Naive thymus-derived CD4-positive, alpha-beta T cell (primary cell): ENCODE data around the gene ACACA. TPM values are rescaled to one million over a fixed set of nuclear protein-coding genes. Genes with fewer than 3 reads are reported as not detected.

Experiments used
- ATAC-seq: fragments of 150-1000 bp; cut with Tn5 transposase; 2 replicates; pipeline ENCODE4 v1.10.0; 2021; ENCODE audit warnings: mild to moderate bottlenecking, moderate library complexity
- CTCF ChIA-PET: fragments of 350-600 bp; sonication (Branson Sonifier 250); formaldehyde crosslinking; loops from one replicate; lab custom pipeline; 2021; ENCODE audit warnings: antibody characterized with exemption; lab: Charles Lee
- POLR2A ChIA-PET: fragments of 350-600 bp; sonication (Branson Sonifier 250); formaldehyde crosslinking; loops from one replicate; lab custom pipeline; 2021; ENCODE audit warnings: antibody characterized with exemption, inconsistent platforms; lab: Charles Lee
- DNase-seq, 9 donors: peaks; one replicate each; pipeline versions ENCODE4 v3.0.0 to v3.0.0-alpha.2; 2020 to 2022; ENCODE audit warnings: mixed read lengths in 1 of 9
- H3K27ac ChIP-seq: one replicate; pipeline ENCODE4 v1.7.0; 2013; ENCODE audit warnings: mild to moderate bottlenecking, low read depth, low read length, moderate library complexity
- H3K27me3 ChIP-seq, 2 donors: one replicate each; pipeline ENCODE4 v1.7.0; 2013; ENCODE audit warnings: low read length in 2 of 2, mild to moderate bottlenecking in 2 of 2, moderate library complexity in 2 of 2; ENCODE audit not compliant: control insufficient read depth in 2 of 2, insufficient read depth in 2 of 2
- H3K36me3 ChIP-seq, 3 experiments: 1 replicate in 2 of 3; 2 replicates in 1 of 3; pipeline ENCODE4 v1.7.0; 2013; ENCODE audit warnings: low read length in 3 of 3, mild to moderate bottlenecking in 3 of 3, moderate library complexity in 1 of 3; ENCODE audit not compliant: insufficient read depth in 3 of 3, control insufficient read depth in 2 of 3
- H3K4me1 ChIP-seq, 2 donors: one replicate each; pipeline ENCODE4 v1.7.0; 2013; ENCODE audit warnings: low read length in 2 of 2, mild to moderate bottlenecking in 2 of 2, moderate library complexity in 1 of 2; ENCODE audit not compliant: control insufficient read depth in 2 of 2, insufficient read depth in 2 of 2
- H3K4me3 ChIP-seq: 2 replicates; pipeline ENCODE4 v1.7.0; 2013; ENCODE audit warnings: mild to moderate bottlenecking, low read length
- H3K9me3 ChIP-seq, 3 experiments: 1 replicate in 2 of 3; 2 replicates in 1 of 3; pipeline ENCODE4 v1.7.0; 2013; ENCODE audit warnings: low read length in 3 of 3; ENCODE audit not compliant: control insufficient read depth in 2 of 3
- H3K27ac Mint-ChIP-seq, 9 donors: one replicate each; pipeline ENCODE4 v1.8.0; 2020 to 2022; ENCODE audit warnings: mixed read lengths in 9 of 9, mild to moderate bottlenecking in 8 of 9, moderate library complexity in 5 of 9, inconsistent platforms in 2 of 9
- H3K27me3 Mint-ChIP-seq, 5 donors: one replicate each; pipeline ENCODE4 v1.8.0; 2021 to 2022; ENCODE audit warnings: mixed read lengths in 5 of 5, mild to moderate bottlenecking in 1 of 5
- H3K36me3 Mint-ChIP-seq, 5 donors: one replicate each; pipeline ENCODE4 v1.8.0; 2020 to 2022; ENCODE audit warnings: mixed read lengths in 5 of 5, mild to moderate bottlenecking in 3 of 5, inconsistent platforms in 1 of 5
- H3K4me1 Mint-ChIP-seq, 7 donors: one replicate each; pipeline ENCODE4 v1.8.0; 2020 to 2022; ENCODE audit warnings: mixed read lengths in 7 of 7, mild to moderate bottlenecking in 3 of 7, inconsistent platforms in 1 of 7
- H3K4me3 Mint-ChIP-seq, 10 donors: one replicate each; pipeline ENCODE4 v1.8.0; 2020 to 2022; ENCODE audit warnings: mild to moderate bottlenecking in 10 of 10, mixed read lengths in 10 of 10, moderate library complexity in 6 of 10, inconsistent platforms in 2 of 10
- H3K9me3 Mint-ChIP-seq, 11 donors: one replicate each; pipeline ENCODE4 v1.8.0; 2020 to 2022; ENCODE audit warnings: mixed read lengths in 11 of 11, mild to moderate bottlenecking in 4 of 11, inconsistent platforms in 1 of 11, moderate library complexity in 1 of 11
- intact Hi-C, 2 donors: fragments of 100-400 bp; cut with micrococcal nuclease; formaldehyde crosslinking; loops; one replicate each; pipeline ENCODE4 v1.15.1; 2023
- polyA plus RNA-seq, 2 donors: library from polyadenylated mRNA; unstranded; fragments of 300-500 nt; fragmentation: Illumina TruSeq; gene quantifications; one replicate each; pipeline ENCODE4 v1.2.3, GENCODE V29; 2021
- total RNA-seq, 6 experiments: library from RNA in 5 of 6; stranded (reverse) in 5 of 6; gene quantifications; 1 replicate in 5 of 6; 2 replicates in 1 of 6; pipeline ENCODE4 v1.2.3 and lab custom pipeline; 2021 to 2026

ACACA gene
- total and polyA plus RNA-seq, 7 experiments from 2014 or later: 6.1 to 47.0 (median 14.5) TPM

DNA sequence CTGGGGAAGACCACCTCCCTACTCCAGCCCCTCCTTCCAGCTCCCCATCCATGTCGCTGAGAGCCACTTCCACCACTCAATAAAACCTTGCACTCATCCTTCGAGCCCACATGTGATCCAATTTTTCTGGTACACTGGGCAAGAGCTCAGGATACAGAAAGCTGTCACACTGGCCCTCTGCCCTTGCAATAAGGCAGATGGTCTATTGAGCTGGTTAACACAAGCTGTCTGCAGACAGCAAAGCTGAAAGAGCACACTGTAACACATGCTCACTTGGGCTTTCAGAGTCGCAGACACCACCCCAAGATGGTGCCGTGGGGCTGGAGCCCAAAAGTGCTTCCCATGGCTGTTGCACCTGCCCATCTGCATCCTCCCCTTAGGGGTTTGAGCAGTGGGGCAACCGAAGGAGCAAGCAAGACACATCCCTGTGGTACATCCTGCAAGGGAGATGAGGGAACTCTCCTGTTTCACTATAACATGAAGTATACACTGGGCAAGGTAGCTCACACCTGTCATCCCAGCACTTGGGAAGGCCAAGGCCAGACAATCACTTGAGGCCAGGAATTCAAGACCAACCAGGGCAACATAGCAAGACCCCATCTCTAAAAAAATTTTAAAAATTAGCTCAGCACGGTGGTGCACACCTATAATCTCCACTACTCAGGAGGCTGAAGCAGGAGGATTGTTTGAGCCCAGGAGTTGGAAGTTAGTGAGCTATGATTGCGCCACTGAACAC is 83.6 kb downstream of the ACACA start:
- ATAC-seq (no peak), DNase-seq (no peak)
- Mint-ChIP-seq H3K27ac (no peak overlapping the region), H3K9me3 (no peaks in the 10 kb centered on the region), H3K4me1 (peaks cover 0 to 4% (median 0%) of the 10 kb centered on the region in 7 donors), H3K4me3 (no peak overlapping the region), H3K27me3 (no peaks in the 10 kb centered on the region), H3K36me3 (peaks cover 0 to 24% (median 18%) of the 10 kb centered on the region in 5 donors)
- ChIA-PET CTCF (no interaction called here), POLR2A (no interaction called here)
- no peaks in the 10 kb centered on the region for H3K27me3 ChIP-seq
- no peak overlapping the region for H3K4me3 ChIP-seq
- H3K36me3 ChIP-seq: no peaks in the 10 kb centered on the region
- no peaks in the 10 kb centered on the region for H3K9me3 ChIP-seq
- H3K4me1 ChIP-seq: no peaks in the 10 kb centered on the region
- intact Hi-C loops: no loop called here
- H3K27ac ChIP-seq: no peak overlapping the region

DNA sequence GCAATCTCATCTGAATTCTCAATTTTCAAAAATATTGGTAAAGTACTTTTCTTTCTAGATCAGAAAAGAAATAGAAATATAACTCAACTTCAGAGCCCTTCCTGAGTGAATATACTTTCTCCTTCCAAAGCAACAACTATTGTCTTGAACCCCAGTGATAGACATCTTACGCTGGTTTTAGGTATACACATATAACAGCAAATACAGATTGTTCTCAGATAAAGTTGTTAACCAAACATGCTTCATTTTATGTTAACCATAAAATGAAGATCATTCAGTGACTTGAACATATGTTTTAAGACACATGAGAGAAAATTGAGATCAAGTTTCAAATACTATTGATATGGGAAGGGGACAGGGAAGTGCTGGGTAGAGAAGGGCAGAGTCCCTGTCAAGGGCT is 84.5 kb downstream of the ACACA start:
- DNase-seq (no peak), ATAC-seq (no peak)
- ChIA-PET CTCF (no interaction called here), POLR2A (no interaction called here)
- Histone ChIP-seq H3K4me1 (no peaks in the 10 kb centered on the region), H3K27me3 (no peaks in the 10 kb centered on the region), H3K27ac (no peak overlapping the region), H3K9me3 (no peaks in the 10 kb centered on the region), H3K4me3 (no peak overlapping the region), H3K36me3 (no peaks in the 10 kb centered on the region)
- intact Hi-C loops: no loop called here
- Mint-ChIP-seq H3K9me3 (no peaks in the 10 kb centered on the region), H3K27me3 (no peaks in the 10 kb centered on the region), H3K4me3 (no peak overlapping the region), H3K36me3 (peaks cover 0 to 27% (median 17%) of the 10 kb centered on the region in 5 donors), H3K27ac (no peak overlapping the region), H3K4me1 (peaks cover 0 to 4% (median 0%) of the 10 kb centered on the region in 7 donors)

DNA sequence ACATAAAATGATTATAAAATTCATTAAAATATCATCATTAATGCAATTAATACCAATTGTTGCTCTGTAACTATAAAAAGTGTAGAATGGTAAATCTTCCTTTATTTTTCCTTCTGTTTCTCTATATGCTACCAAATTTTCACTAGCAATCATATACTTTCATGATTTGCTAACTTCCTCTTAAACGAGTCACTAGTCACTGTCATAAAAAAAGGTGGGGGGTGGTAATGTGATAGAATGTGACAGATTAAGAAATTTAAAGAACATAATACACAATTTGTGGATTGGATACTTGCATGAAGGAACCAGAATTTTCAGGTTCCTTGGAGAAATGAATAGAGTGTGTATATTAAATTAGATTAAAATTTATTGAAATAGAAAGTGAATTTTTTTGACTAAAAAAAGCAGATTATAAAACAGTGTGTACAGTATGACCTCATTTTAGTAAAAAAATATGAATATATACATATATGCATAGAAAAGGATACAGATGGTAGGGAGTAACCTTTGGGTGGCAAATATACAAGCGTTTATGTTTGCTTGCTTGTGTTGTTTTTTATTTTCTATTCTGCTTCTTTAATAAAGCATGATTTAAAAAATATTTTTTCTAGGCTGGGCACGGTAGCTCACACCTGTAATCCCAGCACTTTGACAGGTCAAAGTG is 87.6 kb downstream of the ACACA start:
- DNase-seq (no peak), ATAC-seq (no peak)
- Mint-ChIP-seq H3K27ac (no peak overlapping the region), H3K4me1 (peaks cover 0 to 4% (median 0%) of the 10 kb centered on the region in 7 donors), H3K36me3 (peaks cover 0 to 24% (median 22%) of the 10 kb centered on the region in 5 donors), H3K27me3 (no peaks in the 10 kb centered on the region), H3K9me3 (no peaks in the 10 kb centered on the region), H3K4me3 (no peak overlapping the region)
- no peak overlapping the region for H3K4me3 ChIP-seq
- intact Hi-C loops: no loop called here
- CTCF ChIA-PET: no interaction called here
- no peak overlapping the region for H3K27ac ChIP-seq
- no peaks in the 10 kb centered on the region for H3K27me3 ChIP-seq
- H3K9me3 ChIP-seq: no peaks in the 10 kb centered on the region
- H3K4me1 ChIP-seq: no peaks in the 10 kb centered on the region
- H3K36me3 ChIP-seq: no peaks in the 10 kb centered on the region
- POLR2A ChIA-PET: no interaction called here

DNA sequence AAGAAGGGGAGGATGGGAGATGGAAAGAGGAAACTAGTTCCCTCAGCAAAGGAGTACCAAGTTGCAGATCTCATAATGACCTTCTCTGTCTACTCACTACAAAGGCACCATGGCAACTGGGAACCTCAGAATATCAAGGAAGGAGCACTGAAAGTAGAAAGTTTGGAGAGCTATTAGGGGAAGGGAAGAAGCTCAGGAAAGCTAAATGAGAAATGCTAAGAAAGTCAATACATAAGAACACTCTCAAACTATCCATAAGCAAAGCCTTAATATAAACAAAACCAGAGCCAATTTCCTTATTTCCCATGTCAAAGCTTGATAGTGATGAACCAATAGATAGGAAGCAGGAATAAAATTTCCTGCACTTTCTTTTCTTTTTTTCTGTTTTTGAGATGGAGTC is 88.8 kb downstream of the ACACA start:
- H3K9me3 ChIP-seq: no peaks in the 10 kb centered on the region
- H3K36me3 ChIP-seq: no peaks in the 10 kb centered on the region
- no peak overlapping the region for H3K4me3 ChIP-seq
- H3K4me3 Mint-ChIP-seq: no peak overlapping the region
- ATAC-seq (no peak), DNase-seq (no peak)
- POLR2A ChIA-PET: no interaction called here
- H3K27me3 ChIP-seq: no peaks in the 10 kb centered on the region
- CTCF ChIA-PET: no interaction called here
- no peaks in the 10 kb centered on the region for H3K4me1 ChIP-seq
- peaks cover 0 to 17% (median 16%) of the 10 kb centered on the region in 5 donors for H3K36me3 Mint-ChIP-seq
- no peaks in the 10 kb centered on the region for H3K27me3 Mint-ChIP-seq
- no peaks in the 10 kb centered on the region for H3K9me3 Mint-ChIP-seq
- intact Hi-C loops: no loop called here
- peaks cover 0 to 4% (median 0%) of the 10 kb centered on the region in 7 donors for H3K4me1 Mint-ChIP-seq
- no peak overlapping the region for H3K27ac Mint-ChIP-seq
- H3K27ac ChIP-seq: no peak overlapping the region

DNA sequence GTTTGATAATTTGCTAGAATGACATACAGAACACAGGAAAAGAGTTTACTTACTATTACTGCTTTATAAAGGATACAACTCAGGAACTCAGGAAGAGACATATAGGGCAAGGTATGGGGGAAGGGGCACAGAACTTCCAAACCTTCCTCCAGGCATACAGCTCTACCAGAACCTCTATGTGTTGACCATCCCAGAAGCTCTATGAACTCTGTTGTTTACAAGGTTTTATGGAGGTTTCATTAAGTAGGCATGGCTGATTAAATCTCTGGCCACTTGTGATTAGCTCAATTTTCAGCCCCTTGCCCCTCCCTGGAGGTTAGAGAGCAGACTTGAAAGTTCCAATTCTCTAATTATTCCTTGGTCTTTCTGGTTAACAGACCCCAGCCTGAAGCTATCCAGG is 91.0 kb downstream of the ACACA start:
- H3K27me3 ChIP-seq: no peaks in the 10 kb centered on the region
- H3K4me3 ChIP-seq: no peak overlapping the region
- intact Hi-C loops: no loop called here
- H3K36me3 ChIP-seq: no peaks in the 10 kb centered on the region
- H3K4me1 ChIP-seq: no peaks in the 10 kb centered on the region
- Mint-ChIP-seq H3K27ac (no peak overlapping the region), H3K9me3 (no peaks in the 10 kb centered on the region), H3K4me3 (no peak overlapping the region), H3K27me3 (no peaks in the 10 kb centered on the region), H3K36me3 (peaks cover 0 to 21% (median 18%) of the 10 kb centered on the region in 5 donors), H3K4me1 (peaks cover 0 to 5% (median 0%) of the 10 kb centered on the region in 7 donors)
- DNase-seq: no peak
- CTCF ChIA-PET: no interaction called here
- no peak overlapping the region for H3K27ac ChIP-seq
- ATAC-seq: no peak
- H3K9me3 ChIP-seq: no peaks in the 10 kb centered on the region
- POLR2A ChIA-PET: no interaction called here

DNA sequence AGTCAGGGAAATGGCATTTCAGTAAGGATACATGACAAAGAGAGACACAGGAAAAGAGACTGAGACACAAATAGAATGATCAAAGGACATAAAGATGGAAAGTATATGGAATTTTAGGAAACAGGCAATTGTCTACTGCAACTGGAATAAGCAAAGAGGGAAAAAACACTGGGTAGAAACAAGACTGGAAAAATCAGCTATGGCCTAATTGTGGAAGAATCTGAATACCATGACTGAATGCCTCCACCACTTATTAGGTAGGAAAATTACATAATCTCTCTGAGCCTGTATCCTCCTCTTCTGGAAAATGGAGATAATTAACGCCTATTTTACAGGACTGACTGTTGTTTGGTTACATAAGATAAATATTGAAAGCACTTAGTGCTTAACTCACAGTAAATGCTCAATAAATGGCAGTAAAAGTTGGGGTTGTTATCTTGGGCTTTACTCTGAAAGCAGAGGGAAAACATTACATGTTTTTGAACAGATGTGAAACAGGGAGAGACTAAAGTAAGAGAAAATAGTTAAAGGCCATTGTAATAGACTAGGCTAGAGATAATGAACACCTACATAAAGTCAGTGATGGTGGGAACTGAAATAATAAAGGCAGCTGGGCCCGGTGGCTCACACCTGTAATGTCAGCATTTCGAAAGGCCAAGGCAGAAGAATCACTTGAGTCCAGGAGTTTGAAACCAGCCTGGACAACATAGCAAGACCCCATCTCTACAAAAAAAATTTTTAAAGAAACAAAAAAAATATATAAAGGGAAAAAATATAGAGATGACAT is 94.3 kb downstream of the ACACA start:
- DNase-seq (no peak), ATAC-seq (no peak)
- Mint-ChIP-seq H3K4me1 (peaks cover 0 to 4% (median 0%) of the 10 kb centered on the region in 7 donors), H3K36me3 (peaks cover 0 to 18% (median 17%) of the 10 kb centered on the region in 5 donors), H3K4me3 (no peak overlapping the region), H3K27me3 (no peaks in the 10 kb centered on the region), H3K27ac (peak overlapping the region in 1 of 9 donors; percentile 3), H3K9me3 (no peaks in the 10 kb centered on the region)
- POLR2A ChIA-PET: no interaction called here
- intact Hi-C loops: no loop called here
- Histone ChIP-seq H3K4me1 (no peaks in the 10 kb centered on the region), H3K27me3 (no peaks in the 10 kb centered on the region), H3K27ac (no peak overlapping the region), H3K4me3 (no peak overlapping the region), H3K9me3 (no peaks in the 10 kb centered on the region), H3K36me3 (no peaks in the 10 kb centered on the region)
- CTCF ChIA-PET: no interaction called here
